ENCODE results near the gene TRPV3. TPM values are rescaled to one million over a fixed set of nuclear protein-coding genes. Genes with fewer than 3 reads are reported as not detected.
A peak's percentile ranks its signal among the peaks of the same experiment; 100 is the strongest.

The TRPV3 gene
- total and polyA plus RNA-seq, 2 of the 8 experiments (the other 6 are each of a cell fraction or from before 2014, with no cell fraction given), result 0.56 to 1.0 TPM

DNA sequence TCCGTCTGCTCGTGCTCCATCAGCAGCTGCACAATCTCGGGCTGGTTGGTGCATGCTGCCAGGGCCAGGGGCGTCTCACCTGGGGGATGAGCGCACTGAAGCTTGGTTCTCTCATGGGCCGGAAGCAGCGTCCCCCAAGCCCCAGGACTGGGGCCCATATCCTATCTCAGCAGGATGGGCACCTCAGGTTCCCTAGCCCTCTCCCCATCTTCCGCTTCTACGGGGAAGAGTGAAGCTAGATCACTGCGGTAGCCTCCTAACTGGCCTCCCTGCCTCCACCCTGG, 24.8 kb downstream of the TRPV3 start:
- Histone ChIP-seq H2BK120ac (replicated peaks; ENCODE audit: low read depth, low read length) (no peak overlapping the region), H3K9ac (replicated peaks in 1 of 4; ENCODE audit: extremely low read depth in 1 of 4, low read depth in 3 of 4, low read length in 3 of 4) (no peak overlapping the region), H2BK12ac (ENCODE audit: low read depth, low read length) (peak overlapping the region; percentile 87; the same call in 1 of the 2 replicates), H3K18ac (ENCODE audit: extremely low read depth, low read length) (peak overlapping the region; percentile 38; the same call in 1 of the 2 replicates), H3K4me2 (ENCODE audit: insufficient read depth in 1 of 2, low read depth in 2 of 2, low read length in 2 of 2) (no peak overlapping the region), H2BK5ac (ENCODE audit: low read depth, low read length) (no peak overlapping the region; the same call in 1 of the 2 replicates), H2AFZ (ENCODE audit: low read length) (no peak overlapping the region), H4K8ac (ENCODE audit: extremely low read depth, insufficient read depth, low read length) (no peak overlapping the region; the same call in 1 of the 2 replicates), H3K27me3 (replicated peaks in 1 of 4; ENCODE audit: control insufficient read depth in 3 of 4, extremely low read depth in 1 of 4, insufficient read depth in 3 of 4, low read length in 3 of 4) (no peaks in the 10 kb centered on the region), H3K4me1 (replicated peaks in 1 of 4; ENCODE audit: control insufficient read depth in 3 of 4, insufficient read depth in 4 of 4, low read length in 3 of 4) (peaks cover 0 to 17% (median 10%) of the 10 kb centered on the region in 4 experiments; a peak in 6 of 7 replicates), H4K5ac (ENCODE audit: insufficient read length, low read depth, low read length) (no peak overlapping the region), H3K14ac (ENCODE audit: insufficient read length) (no peak overlapping the region), H4K91ac (replicated peaks; ENCODE audit: insufficient read length, low read length) (peak overlapping the region; percentile 17), H3K79me2 (ENCODE audit: control insufficient read depth in 1 of 2, insufficient read depth in 2 of 2, low read length in 2 of 2) (no peaks in the 10 kb centered on the region), H3K23me2 (ENCODE audit: low read depth, low read length) (peaks cover 6% of the 10 kb centered on the region; the same call in 1 of the 2 replicates), H3K4me3 (ENCODE audit: extremely low read depth in 1 of 4, insufficient read depth in 2 of 4, low read depth in 3 of 4, low read length in 4 of 4) (no peak overlapping the region), H3K36me3 (ENCODE audit: control insufficient read depth in 2 of 4, insufficient read depth in 4 of 4, low read length in 3 of 4) (no peaks in the 10 kb centered on the region), H3K79me1 (ENCODE audit: low read depth, low read length) (no peaks in the 10 kb centered on the region), H3K56ac (replicated peaks; ENCODE audit: insufficient read length, low read depth, low read length) (no peak overlapping the region), H4K20me1 (replicated peaks in 1 of 2; ENCODE audit: control insufficient read depth in 1 of 2, insufficient read depth in 2 of 2, low read length in 2 of 2) (no peaks in the 10 kb centered on the region), H2BK15ac (ENCODE audit: low read length) (peak overlapping the region; percentile 88; the same call in 1 of the 2 replicates), H3K4ac (replicated peaks; ENCODE audit: insufficient read length, low read depth, low read length) (no peak overlapping the region), H2BK20ac (ENCODE audit: low read length) (0 out of 2 replicates have a peak overlapping the region, but pooled peaks have one; percentile 66), H3K27ac (ENCODE audit: low read depth, low read length) (no peak overlapping the region), H2AK5ac (ENCODE audit: low read depth, low read length) (no peak overlapping the region), H3K23ac (ENCODE audit: insufficient read length) (no peak overlapping the region), H3K9me3 (ENCODE audit: insufficient read depth in 2 of 2, low read depth in 1 of 2, low read length in 1 of 2) (no peaks in the 10 kb centered on the region)
- POLR2A ChIA-PET (ENCODE audit: partially characterized antibody), result no interaction called here
- DNase-seq (ENCODE audit: low read depth in 1 of 2, low spot score in 2 of 2) (no peak), FAIRE-seq (no peak)
- CTCF ChIA-PET (ENCODE audit: partially characterized antibody), result interaction anchor here (0.6 to 1.1 kb wide), 2 partner anchors 484 to 1124 kb away, joined by 3 read pairs; no protein-coding TSS in a partner anchor
- WGBS, 2 experiments (ENCODE audit: extremely low coverage in 1 of 2, insufficient coverage in 1 of 2, insufficient read length in 1 of 2, insufficient replicate concordance in 2 of 2, low coverage in 1 of 2, low lambda C conversion rate in 2 of 2, missing lambda C conversion rate in 1 of 2), result 92% methylated on average over 10 of the region's 10 CpGs; no CpG with 5 or more reads in 1 of the 2 experiments
- TF ChIP-seq NANOG (IDR thresholded peaks at IDR 0.05; ENCODE audit: insufficient read depth, low read depth, low read length, poor library complexity, severe bottlenecking), result no peak
- no peak for TF ChIP-seq CREB1 (IDR thresholded peaks at IDR 0.05)
- TF ChIP-seq MAFK (IDR thresholded peaks at IDR 0.05; ENCODE audit: low read depth, low read length), result no peak
- no peak for TF ChIP-seq POU5F1 (IDR thresholded peaks at IDR 0.05; ENCODE audit: low read depth, low read length)
- TF ChIP-seq RXRA (IDR thresholded peaks at IDR 0.05; ENCODE audit: insufficient read depth, low read depth, low read length), result no peak

All from H1 (cell line).